ENCODE data around the gene OBSCN.

Gene OBSCN

DNA sequence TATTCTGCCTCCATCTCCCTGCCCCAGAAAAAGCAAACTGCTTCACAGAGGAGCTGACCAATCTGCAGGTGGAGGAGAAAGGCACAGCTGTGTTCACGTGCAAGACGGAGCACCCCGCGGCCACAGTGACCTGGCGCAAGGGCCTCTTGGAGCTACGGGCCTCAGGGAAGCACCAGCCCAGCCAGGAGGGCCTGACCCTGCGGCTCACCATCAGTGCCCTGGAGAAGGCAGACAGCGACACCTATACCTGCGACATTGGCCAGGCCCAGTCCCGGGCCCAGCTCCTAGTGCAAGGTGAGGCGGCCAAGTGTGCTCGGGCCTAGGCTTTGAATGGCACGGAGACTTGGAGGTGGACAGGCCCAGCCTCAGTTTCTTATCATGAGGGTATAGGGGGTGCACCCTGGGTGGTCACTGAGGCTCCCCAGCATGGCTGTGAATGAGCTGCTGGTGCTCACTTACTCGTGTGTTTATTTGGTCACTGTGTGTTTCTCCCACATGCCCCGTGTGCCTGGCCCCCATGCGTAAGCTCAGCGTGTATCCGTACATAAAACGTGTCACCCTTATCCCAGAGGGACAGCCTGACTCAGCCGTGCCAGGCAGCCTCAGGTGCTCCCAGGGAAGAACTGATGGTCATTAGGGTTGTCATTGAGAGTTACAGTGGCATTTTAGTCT lies 75.8 kb downstream of the OBSCN start:
- no peak overlapping the region for H3K27ac Mint-ChIP-seq
- H3K9me3 Mint-ChIP-seq, result no peaks in the 10 kb centered on the region
- ATAC-seq, result no peak
- H3K4me3 Mint-ChIP-seq, result no peak overlapping the region
- no peaks in the 10 kb centered on the region for H3K27me3 Mint-ChIP-seq
- H3K36me3 Mint-ChIP-seq, result peaks cover 6% of the 10 kb centered on the region
- H3K4me1 Mint-ChIP-seq, result no peaks in the 10 kb centered on the region

DNA sequence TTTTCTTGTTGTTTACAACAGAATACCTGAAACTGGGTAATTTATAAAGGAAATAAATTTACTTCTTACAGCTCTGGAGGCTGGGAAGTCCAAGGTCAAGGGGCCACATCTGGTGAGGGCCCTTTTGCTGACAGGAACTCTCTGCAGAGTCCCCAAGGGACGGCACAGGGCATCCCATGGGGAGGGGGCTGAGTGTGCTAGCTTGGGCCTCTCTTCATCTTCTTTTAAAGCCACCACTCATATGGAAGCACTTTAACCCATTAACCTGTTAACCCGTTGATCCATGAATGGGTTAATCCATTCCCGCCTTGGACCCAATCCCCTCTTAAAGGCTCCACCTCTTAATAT lies 76.3 kb downstream of the OBSCN start:
- Mint-ChIP-seq H3K4me1 (no peaks in the 10 kb centered on the region), H3K36me3 (peaks cover 6% of the 10 kb centered on the region), H3K27me3 (no peaks in the 10 kb centered on the region), H3K4me3 (no peak overlapping the region), H3K9me3 (no peaks in the 10 kb centered on the region), H3K27ac (no peak overlapping the region)
- ATAC-seq, result no peak

- no peaks in the 10 kb centered on the region for H3K27me3 Mint-ChIP-seq
- ATAC-seq, result no peak
- H3K4me3 Mint-ChIP-seq, result no peak overlapping the region
- H3K4me1 Mint-ChIP-seq, result no peaks in the 10 kb centered on the region
- no peak overlapping the region for H3K27ac Mint-ChIP-seq
- H3K36me3 Mint-ChIP-seq, result peaks cover 6% of the 10 kb centered on the region
- H3K9me3 Mint-ChIP-seq, result no peaks in the 10 kb centered on the region
These were observed 76.7 kb downstream of the OBSCN start for GRCh38 chr1:228284521-228284920.

DNA sequence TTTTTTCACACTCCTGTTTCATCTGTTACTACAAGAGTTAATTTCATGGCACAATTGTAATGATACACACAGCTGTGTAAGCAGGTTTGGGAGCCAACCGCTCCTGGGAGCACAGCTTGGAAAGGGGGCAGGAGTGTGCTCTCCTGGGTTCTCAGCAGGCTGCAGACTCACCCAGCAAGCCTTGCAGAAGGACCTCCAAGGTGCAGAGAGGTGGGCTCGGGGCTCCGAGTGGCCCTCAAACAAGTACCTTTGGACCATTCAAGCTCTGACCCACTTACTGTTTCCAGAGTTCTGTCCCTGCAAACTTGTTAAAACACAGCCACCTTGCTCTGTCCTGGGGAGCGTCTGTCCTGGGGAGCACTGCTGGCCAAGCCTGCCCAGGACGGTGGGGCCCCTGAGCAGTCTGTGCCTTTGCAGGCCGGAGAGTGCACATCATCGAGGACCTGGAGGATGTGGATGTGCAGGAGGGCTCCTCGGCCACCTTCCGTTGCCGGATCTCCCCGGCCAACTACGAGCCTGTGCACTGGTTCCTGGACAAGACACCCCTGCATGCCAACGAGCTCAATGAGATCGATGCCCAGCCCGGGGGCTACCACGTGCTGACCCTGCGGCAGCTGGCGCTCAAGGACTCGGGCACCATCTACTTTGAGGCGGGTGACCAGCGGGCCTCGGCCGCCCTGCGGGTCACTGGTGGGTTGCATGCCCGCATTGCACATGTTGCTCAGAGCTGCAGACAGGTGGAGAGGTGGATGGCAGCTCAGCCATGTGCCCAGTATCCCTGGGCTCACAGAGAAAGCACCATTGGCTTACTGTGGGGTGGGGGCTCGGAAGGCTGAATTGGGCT lies 78.0 kb downstream of the OBSCN start:
- no peaks in the 10 kb centered on the region for H3K27me3 Mint-ChIP-seq
- no peak for ATAC-seq

GRCh38 chr1:228286505-228287417 lies 78.9 kb downstream of the OBSCN start:
- no peaks in the 10 kb centered on the region for H3K36me3 Mint-ChIP-seq
- H3K27ac Mint-ChIP-seq, result no peak overlapping the region
- H3K9me3 Mint-ChIP-seq, result no peaks in the 10 kb centered on the region
- no peaks in the 10 kb centered on the region for H3K27me3 Mint-ChIP-seq
- no peak for ATAC-seq
- no peak overlapping the region for H3K4me3 Mint-ChIP-seq
- no peaks in the 10 kb centered on the region for H3K4me1 Mint-ChIP-seq

More for the DNA sequence above, 78.0 kb downstream of the OBSCN start:
- Mint-ChIP-seq H3K4me3 (no peak overlapping the region), H3K27ac (no peak overlapping the region), H3K9me3 (no peaks in the 10 kb centered on the region), H3K36me3 (no peaks in the 10 kb centered on the region), H3K4me1 (no peaks in the 10 kb centered on the region)

DNA sequence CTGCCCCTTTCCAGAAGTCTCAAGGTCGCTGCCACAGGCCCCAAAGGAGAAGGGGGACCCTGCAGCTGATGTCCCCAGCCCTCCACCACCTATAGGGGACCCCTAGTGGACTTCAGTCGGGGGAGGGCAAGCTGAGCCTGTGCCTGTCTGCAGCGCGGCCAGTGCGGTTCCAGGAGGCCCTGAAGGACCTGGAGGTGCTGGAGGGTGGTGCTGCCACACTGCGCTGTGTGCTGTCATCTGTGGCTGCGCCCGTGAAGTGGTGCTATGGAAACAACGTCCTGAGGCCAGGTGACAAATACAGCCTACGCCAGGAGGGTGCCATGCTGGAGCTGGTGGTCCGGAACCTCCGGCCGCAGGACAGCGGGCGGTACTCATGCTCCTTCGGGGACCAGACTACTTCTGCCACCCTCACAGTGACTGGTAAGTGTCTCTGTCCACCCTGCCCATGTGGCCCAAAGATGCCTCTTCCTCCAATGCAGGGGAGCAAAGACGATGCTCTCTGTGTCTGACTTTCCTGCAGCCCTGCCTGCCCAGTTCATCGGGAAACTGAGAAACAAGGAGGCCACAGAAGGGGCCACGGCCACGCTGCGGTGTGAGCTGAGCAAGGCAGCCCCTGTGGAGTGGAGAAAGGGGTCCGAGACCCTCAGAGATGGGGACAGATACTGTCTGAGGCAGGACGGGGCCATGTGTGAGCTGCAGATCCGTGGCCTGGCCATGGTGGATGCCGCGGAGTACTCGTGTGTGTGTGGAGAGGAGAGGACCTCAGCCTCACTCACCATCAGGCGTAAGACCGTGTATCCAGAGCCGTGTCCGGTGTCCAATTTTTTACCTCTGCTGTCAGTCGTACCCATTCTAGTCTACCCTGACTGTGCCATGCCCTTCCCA lies 79.9 kb downstream of the OBSCN start:
- H3K4me1 Mint-ChIP-seq, result no peaks in the 10 kb centered on the region
- no peak overlapping the region for H3K4me3 Mint-ChIP-seq
- H3K36me3 Mint-ChIP-seq, result no peaks in the 10 kb centered on the region
- H3K27me3 Mint-ChIP-seq, result no peaks in the 10 kb centered on the region
- ATAC-seq, result no peak
- no peak overlapping the region for H3K27ac Mint-ChIP-seq
- H3K9me3 Mint-ChIP-seq, result no peaks in the 10 kb centered on the region

DNA sequence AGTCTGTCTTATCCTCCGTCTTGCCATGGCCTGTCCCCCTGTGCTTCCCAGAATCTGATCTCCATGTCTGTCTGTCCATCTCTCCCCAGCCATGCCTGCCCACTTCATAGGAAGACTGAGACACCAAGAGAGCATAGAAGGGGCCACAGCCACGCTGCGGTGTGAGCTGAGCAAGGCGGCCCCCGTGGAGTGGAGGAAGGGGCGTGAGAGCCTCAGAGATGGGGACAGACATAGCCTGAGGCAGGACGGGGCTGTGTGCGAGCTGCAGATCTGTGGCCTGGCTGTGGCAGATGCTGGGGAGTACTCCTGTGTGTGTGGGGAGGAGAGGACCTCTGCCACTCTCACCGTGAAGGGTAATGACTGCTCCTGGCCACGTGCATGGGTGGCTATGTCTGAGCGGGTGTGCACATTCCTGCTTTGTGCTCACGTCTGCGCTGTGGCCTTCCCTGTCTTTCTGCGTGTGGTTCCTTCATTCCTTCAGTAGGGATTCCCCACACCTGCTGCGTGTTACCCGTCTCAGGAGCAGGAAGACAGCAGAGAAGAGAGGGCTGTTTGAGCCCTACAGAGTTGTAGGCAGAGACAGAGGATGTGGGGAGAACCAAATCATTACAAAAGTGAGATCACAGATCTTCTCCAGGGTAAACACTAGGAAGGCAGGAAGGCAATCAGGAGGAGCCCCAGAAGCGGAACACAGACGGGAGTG lies 80.8 kb downstream of the OBSCN start:
- Mint-ChIP-seq H3K4me1 (no peaks in the 10 kb centered on the region), H3K9me3 (no peaks in the 10 kb centered on the region), H3K4me3 (no peak overlapping the region), H3K36me3 (no peaks in the 10 kb centered on the region), H3K27me3 (no peaks in the 10 kb centered on the region), H3K27ac (no peak overlapping the region)
- no peak for ATAC-seq

DNA sequence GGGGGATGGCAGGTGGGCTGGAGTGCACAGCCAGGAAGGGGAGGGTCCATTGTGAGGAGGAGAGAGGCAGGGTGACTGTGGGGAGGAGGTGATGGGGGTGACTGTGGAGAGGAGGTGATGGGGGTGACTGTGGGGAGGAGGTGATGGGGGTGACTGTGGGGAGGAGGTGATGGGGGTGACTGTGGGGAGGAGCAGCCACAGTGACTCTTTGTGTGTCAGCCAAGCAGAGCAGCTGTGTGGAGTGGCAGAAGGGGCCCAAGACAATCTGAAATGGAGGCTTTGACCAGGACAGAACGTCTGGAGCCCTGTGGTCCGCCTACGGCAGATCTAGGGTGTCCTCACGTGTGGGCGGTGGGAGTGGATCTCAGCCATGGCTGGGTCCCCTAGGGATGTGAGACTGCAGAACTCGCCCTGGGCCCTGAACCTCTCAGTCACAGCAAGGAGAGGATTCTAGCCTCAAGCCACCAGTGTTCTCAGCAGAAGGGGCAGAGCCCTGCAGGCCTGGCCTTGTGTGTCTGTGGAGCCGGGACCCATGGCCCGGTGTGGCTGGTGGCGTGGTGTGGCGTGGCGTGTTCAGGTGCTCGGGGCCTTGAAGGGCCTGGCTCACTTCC lies 81.5 kb downstream of the OBSCN start:
- Mint-ChIP-seq H3K27ac (no peak overlapping the region), H3K4me3 (no peak overlapping the region), H3K9me3 (no peaks in the 10 kb centered on the region), H3K27me3 (no peaks in the 10 kb centered on the region), H3K4me1 (no peaks in the 10 kb centered on the region), H3K36me3 (peaks cover 7% of the 10 kb centered on the region)
- no peak for ATAC-seq

DNA sequence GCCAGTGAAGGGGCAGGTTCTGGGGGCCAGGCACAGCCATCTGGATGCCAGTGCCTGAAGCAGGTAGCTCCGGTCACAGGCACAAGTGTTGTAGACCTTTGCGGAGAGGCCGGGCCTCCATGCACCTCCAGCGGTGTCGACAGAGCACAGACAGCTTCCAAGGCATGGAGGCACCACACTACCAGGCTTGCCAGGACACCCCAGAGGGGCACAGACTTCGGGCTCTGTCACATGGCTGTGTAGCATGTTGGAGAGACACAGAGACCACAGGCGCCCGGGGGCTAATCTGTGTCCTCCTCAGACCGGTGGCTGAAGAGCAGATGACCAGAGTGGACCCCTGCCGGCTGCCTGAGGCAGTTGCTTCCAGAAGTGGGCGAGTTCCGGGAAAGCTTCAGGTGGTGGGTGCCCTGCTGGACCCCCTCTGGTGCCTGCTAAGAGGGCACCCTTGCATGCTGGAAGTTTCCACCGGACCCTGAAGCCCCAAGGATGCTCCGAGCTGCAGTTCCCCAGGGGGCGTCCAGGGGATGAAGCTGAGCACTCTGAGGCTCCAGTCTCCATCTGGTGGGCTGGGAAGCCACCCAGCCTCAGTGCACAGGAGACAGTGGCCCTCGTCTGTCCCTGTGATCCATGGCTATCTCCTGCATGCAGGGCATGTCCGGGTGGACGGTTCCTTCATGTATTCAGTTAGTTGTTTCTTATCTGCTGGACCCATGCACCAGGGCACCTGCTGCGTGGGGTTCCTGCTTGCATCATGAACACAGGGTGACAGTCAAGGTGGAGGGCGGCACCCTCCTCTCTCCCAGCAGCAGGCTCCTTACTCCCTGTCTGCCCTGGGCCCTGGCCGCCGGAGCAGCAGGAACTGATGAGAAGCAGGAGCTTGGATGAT lies 82.4 kb downstream of the OBSCN start:
- H3K36me3 Mint-ChIP-seq, result peaks cover 12% of the 10 kb centered on the region
- H3K9me3 Mint-ChIP-seq, result no peaks in the 10 kb centered on the region
- H3K4me1 Mint-ChIP-seq, result no peaks in the 10 kb centered on the region
- H3K4me3 Mint-ChIP-seq, result no peak overlapping the region
- H3K27me3 Mint-ChIP-seq, result no peaks in the 10 kb centered on the region
- ATAC-seq, result no peak
- H3K27ac Mint-ChIP-seq, result no peak overlapping the region

GRCh38 chr1:228291906-228292608 lies 84.2 kb downstream of the OBSCN start:
- Mint-ChIP-seq H3K4me1 (no peaks in the 10 kb centered on the region), H3K4me3 (no peak overlapping the region), H3K27ac (no peak overlapping the region), H3K27me3 (no peaks in the 10 kb centered on the region), H3K9me3 (peaks cover 2% of the 10 kb centered on the region), H3K36me3 (peaks cover 14% of the 10 kb centered on the region)
- no peak for ATAC-seq

DNA sequence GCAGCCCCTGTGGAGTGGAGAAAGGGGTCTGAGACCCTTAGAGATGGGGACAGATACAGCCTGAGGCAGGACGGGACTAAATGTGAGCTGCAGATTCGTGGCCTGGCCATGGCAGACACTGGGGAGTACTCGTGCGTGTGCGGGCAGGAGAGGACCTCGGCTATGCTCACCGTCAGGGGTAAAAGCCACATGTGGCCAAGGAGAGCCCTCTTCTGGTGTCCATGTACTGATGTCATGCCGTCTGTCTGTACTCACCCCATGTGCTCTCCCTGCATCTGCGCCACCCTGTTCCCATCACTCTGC lies 84.7 kb downstream of the OBSCN start:
- H3K27me3 Mint-ChIP-seq, result no peaks in the 10 kb centered on the region
- H3K9me3 Mint-ChIP-seq, result peaks cover 7% of the 10 kb centered on the region
- H3K4me1 Mint-ChIP-seq, result no peaks in the 10 kb centered on the region
- peaks cover 19% of the 10 kb centered on the region for H3K36me3 Mint-ChIP-seq
- no peak overlapping the region for H3K4me3 Mint-ChIP-seq
- no peak overlapping the region for H3K27ac Mint-ChIP-seq
- ATAC-seq, result no peak

DNA sequence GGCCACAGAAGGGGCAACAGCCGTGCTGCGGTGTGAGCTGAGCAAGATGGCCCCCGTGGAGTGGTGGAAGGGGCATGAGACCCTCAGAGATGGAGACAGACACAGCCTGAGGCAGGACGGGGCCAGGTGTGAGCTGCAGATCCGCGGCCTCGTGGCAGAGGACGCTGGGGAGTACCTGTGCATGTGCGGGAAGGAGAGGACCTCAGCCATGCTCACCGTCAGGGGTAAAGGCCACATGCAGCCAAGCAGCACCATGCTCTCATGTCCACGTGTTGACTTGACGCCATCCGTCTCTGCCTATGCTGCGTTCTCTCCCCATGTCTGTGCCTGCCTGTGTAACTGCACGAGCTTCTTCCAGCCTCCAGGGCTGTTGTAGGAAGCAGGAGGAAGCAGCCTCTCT lies 85.5 kb downstream of the OBSCN start:
- peaks cover 12% of the 10 kb centered on the region for H3K9me3 Mint-ChIP-seq
- no peak for ATAC-seq
- H3K27ac Mint-ChIP-seq, result no peak overlapping the region
- no peak overlapping the region for H3K4me3 Mint-ChIP-seq
- no peaks in the 10 kb centered on the region for H3K4me1 Mint-ChIP-seq
- peaks cover 21% of the 10 kb centered on the region for H3K36me3 Mint-ChIP-seq
- no peaks in the 10 kb centered on the region for H3K27me3 Mint-ChIP-seq

Data from stimulated activated memory B cell treated with anti-CD40 and anti-IgM and Interleukin-4, amounts not matched to agents 10 μg/mL and 1 μg/mL and 100 μg/mL, for 72 hours (primary cell).